ENCODE results near the gene RAB40C.

The RAB40C gene

DNA sequence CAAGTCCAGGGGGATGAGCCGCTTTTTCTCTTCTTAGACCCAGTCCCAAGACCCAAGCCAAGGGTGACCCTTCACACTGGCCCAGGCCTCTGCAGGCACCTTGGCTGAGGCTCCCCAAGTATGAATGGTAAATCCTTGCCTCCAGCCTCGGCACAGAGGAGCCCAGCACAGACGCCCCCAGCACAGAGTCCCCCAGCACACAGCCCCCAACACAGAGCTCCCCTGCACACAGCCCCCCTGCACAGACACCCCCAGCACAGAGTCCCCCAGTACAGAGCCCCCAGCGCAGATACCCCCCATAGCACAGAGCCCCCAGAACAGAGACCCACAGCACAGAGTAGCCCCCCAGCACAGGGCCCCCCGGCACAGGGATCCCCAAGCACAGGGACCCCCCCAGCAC, 50.7 kb downstream of the RAB40C start:
- no peak for TF ChIP-seq CTCF (IDR thresholded peaks at IDR 0.05; ENCODE audit: poor library complexity, severe bottlenecking)
- Histone ChIP-seq H3K27me3 (ENCODE audit: insufficient read depth, poor library complexity, severe bottlenecking) (no peaks in the 10 kb centered on the region), H3K9me3 (ENCODE audit: severe bottlenecking) (no peaks in the 10 kb centered on the region), H3K36me3 (ENCODE audit: low read depth) (no peaks in the 10 kb centered on the region), H3K27ac (ENCODE audit: poor library complexity, severe bottlenecking) (no peak overlapping the region), H3K4me3 (ENCODE audit: severe bottlenecking) (no peak overlapping the region), H3K4me1 (ENCODE audit: insufficient read depth, poor library complexity, severe bottlenecking) (peaks cover 5% of the 10 kb centered on the region)
- ATAC-seq (ENCODE audit: low read depth) (no peak), DNase-seq (ENCODE audit: low spot score) (no peak)

DNA sequence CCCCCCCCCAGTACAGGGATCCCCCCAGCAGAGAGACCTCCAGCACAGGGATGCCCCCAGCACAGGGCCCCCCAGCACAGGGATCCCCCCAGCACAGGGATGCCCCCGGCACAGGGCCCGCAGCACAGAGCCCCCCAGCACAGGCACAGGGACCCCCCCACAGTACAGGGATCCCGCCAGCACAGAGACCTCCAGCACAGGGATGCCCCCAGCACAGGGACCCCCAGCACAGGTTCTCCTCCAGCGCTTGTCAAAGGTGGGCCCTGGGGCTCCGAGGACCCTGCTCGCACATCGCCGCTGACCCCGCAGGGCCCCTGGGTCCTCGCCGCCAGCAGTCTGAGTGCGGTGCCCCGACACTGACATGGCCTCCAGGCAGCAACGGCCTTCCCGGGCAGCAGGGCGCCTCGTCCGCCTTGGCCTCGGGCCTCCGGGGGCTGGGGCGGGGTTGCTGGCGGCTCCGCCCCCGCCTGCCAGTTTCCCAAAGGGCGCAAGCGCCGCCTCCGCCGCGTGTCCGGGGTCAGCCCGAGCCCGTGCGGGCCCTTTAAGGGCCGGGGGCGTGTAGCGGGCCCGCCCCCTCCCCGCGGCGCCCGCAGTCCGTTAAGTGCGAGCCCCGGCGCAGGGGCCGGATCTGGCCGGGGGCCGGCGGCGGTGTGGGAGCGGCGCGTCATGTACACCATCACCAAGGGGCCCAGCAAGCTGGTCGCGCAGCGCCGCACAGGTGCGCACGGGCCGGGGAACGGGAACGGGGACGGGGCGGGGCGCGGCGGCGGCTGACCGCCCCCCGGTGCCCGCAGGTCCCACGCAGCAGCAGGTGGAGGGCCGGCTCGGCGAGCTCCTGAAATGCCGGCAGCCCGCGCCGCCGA, 51.7 kb downstream of the RAB40C start, which contains the start of gene MCRIP2:
TSS of gene MCRIP2 (plus strand) at position 503 of the 863 bp plus-strand sequence. CDS start at position 667, 164 bp downstream.
- peaks cover 10% of the 10 kb centered on the region for H3K4me1 ChIP-seq (ENCODE audit: insufficient read depth, poor library complexity, severe bottlenecking)
- peak within 1 kb of the TSS; percentile 73 for H3K27ac ChIP-seq (ENCODE audit: poor library complexity, severe bottlenecking)
- H3K9me3 ChIP-seq (ENCODE audit: severe bottlenecking): no peaks in the 10 kb centered on the region
- no peaks in the 10 kb centered on the region for H3K27me3 ChIP-seq (ENCODE audit: insufficient read depth, poor library complexity, severe bottlenecking)
- ATAC-seq (ENCODE audit: low read depth) (peak; percentile 64), DNase-seq (ENCODE audit: low spot score) (no peak)
- peak within 1 kb of the TSS; percentile 73 for H3K4me3 ChIP-seq (ENCODE audit: severe bottlenecking)
- no peaks in the 10 kb centered on the region for H3K36me3 ChIP-seq (ENCODE audit: low read depth)
- TF ChIP-seq CTCF (IDR thresholded peaks at IDR 0.05; ENCODE audit: poor library complexity, severe bottlenecking): no peak

DNA sequence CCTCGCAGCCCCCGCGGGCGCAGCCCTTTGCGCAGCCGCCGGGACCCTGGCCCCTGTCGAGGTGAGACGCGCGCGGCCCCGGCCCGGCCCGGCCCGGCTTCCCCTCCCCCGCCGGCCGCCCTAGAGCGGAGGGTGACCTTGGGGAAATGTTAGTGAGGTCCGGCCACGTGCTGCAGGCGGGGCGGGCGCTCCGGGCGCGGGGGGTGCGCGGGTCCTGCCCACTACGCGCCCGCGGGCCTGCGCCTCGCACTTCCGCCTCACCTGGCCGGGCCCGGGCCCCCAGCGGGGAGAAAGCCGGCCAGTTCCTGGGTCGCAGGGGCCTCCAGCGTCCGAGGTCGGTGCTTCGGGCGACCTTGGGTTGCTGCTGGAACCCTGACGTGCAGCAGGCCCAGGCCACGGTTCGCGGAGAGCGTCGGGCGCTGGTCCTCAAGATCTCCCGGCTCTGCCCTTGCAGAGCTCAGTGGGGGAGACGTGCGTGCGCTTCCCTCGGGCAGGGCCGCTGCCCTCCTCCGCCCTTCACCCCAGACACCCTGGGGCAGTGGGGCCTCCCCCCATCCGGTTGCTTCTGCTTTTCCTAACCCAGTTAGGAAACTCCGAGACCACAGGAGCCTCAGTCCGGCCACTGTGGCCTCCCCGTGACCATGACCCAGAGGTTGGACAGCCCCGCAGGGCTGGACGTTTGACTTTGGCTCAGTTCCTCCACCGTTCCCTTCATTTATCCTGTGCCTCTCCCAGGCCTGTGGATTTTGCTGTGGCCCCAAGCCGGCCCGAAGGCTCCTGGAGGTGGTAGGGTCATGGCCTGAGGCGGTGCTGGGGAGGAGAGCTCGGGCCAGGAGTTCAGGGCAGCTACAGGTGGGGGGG, 52.6 kb downstream of the RAB40C start:
- no peaks in the 10 kb centered on the region for H3K9me3 ChIP-seq (ENCODE audit: severe bottlenecking)
- no peak for TF ChIP-seq CTCF (IDR thresholded peaks at IDR 0.05; ENCODE audit: poor library complexity, severe bottlenecking)
- ATAC-seq (ENCODE audit: low read depth) (peak; percentile 24), DNase-seq (ENCODE audit: low spot score) (no peak)
- peak overlapping the region; percentile 73 for H3K4me3 ChIP-seq (ENCODE audit: severe bottlenecking)
- H3K27me3 ChIP-seq (ENCODE audit: insufficient read depth, poor library complexity, severe bottlenecking): no peaks in the 10 kb centered on the region
- H3K27ac ChIP-seq (ENCODE audit: poor library complexity, severe bottlenecking): peak overlapping the region; percentile 73
- H3K4me1 ChIP-seq (ENCODE audit: insufficient read depth, poor library complexity, severe bottlenecking): peaks cover 10% of the 10 kb centered on the region
- no peaks in the 10 kb centered on the region for H3K36me3 ChIP-seq (ENCODE audit: low read depth)

- ATAC-seq (ENCODE audit: low read depth) (no peak), DNase-seq (ENCODE audit: low spot score) (no peak)
- H3K4me3 ChIP-seq (ENCODE audit: severe bottlenecking): peak overlapping the region; percentile 73
- no peak for TF ChIP-seq CTCF (IDR thresholded peaks at IDR 0.05; ENCODE audit: poor library complexity, severe bottlenecking)
- peak overlapping the region; percentile 73 for H3K27ac ChIP-seq (ENCODE audit: poor library complexity, severe bottlenecking)
- H3K4me1 ChIP-seq (ENCODE audit: insufficient read depth, poor library complexity, severe bottlenecking): peaks cover 10% of the 10 kb centered on the region
- no peaks in the 10 kb centered on the region for H3K36me3 ChIP-seq (ENCODE audit: low read depth)
- H3K9me3 ChIP-seq (ENCODE audit: severe bottlenecking): no peaks in the 10 kb centered on the region
- no peaks in the 10 kb centered on the region for H3K27me3 ChIP-seq (ENCODE audit: insufficient read depth, poor library complexity, severe bottlenecking)
These were observed 53.1 kb downstream of the RAB40C start for GRCh38 chr16:643050-643368.

Measured in RWPE2 (cell line).